Loucy (cell line): ENCODE measurements around the gene NFYB.

Source experiments
- EZH2phosphoT487 ChIP-seq: fragments of 200-600 bp; IDR thresholded peaks from 2 replicates; pipeline ENCODE4 v1.6.1; 2018; ENCODE audit warnings: antibody characterized with exemption, mild to moderate bottlenecking, moderate library complexity, borderline replicate concordance
- TF ChIP-seq, protein P1 (sequence below): fragments of 200-600 bp; sonication (generic); conservative IDR thresholded peaks from 2 replicates; pipeline ENCODE4 v1.5.1; 2014; ENCODE audit warnings: mild to moderate bottlenecking, antibody characterized with exemption, low read length

DNA sequence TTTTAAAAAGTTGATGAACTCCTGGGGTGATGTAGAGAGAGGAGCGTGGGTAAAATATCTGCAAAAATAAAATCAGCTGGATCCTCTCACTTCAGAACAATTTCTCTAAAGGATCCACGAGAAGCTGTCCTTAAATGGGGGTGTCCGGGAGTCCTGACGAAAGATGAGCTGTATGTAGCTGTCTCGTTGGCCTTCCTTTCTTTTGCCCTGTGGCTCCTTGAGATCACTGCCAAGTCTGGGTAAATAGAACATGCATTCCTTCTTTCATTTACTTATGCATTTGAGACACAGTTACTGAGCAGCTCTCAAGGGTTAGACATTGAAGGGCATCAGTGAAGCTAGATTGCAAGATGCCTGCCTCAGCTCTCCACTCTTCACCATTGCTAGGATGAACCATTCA is 42.4 kb upstream of the NFYB start:
- TF ChIP-seq, protein P1, sequence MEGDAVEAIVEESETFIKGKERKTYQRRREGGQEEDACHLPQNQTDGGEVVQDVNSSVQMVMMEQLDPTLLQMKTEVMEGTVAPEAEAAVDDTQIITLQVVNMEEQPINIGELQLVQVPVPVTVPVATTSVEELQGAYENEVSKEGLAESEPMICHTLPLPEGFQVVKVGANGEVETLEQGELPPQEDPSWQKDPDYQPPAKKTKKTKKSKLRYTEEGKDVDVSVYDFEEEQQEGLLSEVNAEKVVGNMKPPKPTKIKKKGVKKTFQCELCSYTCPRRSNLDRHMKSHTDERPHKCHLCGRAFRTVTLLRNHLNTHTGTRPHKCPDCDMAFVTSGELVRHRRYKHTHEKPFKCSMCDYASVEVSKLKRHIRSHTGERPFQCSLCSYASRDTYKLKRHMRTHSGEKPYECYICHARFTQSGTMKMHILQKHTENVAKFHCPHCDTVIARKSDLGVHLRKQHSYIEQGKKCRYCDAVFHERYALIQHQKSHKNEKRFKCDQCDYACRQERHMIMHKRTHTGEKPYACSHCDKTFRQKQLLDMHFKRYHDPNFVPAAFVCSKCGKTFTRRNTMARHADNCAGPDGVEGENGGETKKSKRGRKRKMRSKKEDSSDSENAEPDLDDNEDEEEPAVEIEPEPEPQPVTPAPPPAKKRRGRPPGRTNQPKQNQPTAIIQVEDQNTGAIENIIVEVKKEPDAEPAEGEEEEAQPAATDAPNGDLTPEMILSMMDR: no peak
- TF ChIP-seq EZH2phosphoT487: no peak
